Brain microvascular endothelial cell (primary cell): ENCODE data around the gene UQCC2.

ENCODE experiments used
- DNase-seq: peaks from one replicate; pipeline ENCODE4 v3.0.0-alpha.2; 2020
- H3K27ac ChIP-seq: fragments of 250-450 bp; sonication (Bioruptor Pico); 2 replicates; pipeline ENCODE4 v1.5.1; 2020; ENCODE audit warnings: mild to moderate bottlenecking, moderate library complexity
- H3K27me3 ChIP-seq: fragments of 250-450 bp; sonication (Bioruptor Pico); replicated peaks from 2 replicates; pipeline ENCODE4 v1.5.1; 2020; ENCODE audit warnings: mild to moderate bottlenecking
- H3K36me3 ChIP-seq: fragments of 250-450 bp; sonication (Bioruptor Pico); replicated peaks from 2 replicates; pipeline ENCODE4 v1.5.1; 2020; ENCODE audit warnings: mild to moderate bottlenecking
- H3K4me3 ChIP-seq: 2 replicates; pipeline ENCODE4 v1.5.1; 2011; ENCODE audit warnings: low read depth, mild to moderate bottlenecking, control low read depth, low read length, moderate library complexity
- in situ Hi-C: cut with HindIII; loops from 2 replicates; pipeline ENCODE4 v1.10.0; 2017; ENCODE audit warnings: low sequenced_read_pairs, low pct_ligation_motif_present
- TF ChIP-seq, protein P1 (sequence below): IDR thresholded peaks from 2 replicates; pipeline ENCODE4 v1.5.1; 2011; ENCODE audit warnings: low read depth, mild to moderate bottlenecking, moderate library complexity, low read length, control low read depth, inconsistent platforms; ENCODE audit errors: missing control alignments

Gene UQCC2

GRCh38 chr6:33686981-33687975 is 24.2 kb downstream of the UQCC2 start:
- in situ Hi-C loops: no loop called here
- Histone ChIP-seq H3K27me3 (no peaks in the 10 kb centered on the region), H3K36me3 (no peaks in the 10 kb centered on the region), H3K27ac (no peak overlapping the region), H3K4me3 (no peak overlapping the region)
- TF ChIP-seq, protein P1, sequence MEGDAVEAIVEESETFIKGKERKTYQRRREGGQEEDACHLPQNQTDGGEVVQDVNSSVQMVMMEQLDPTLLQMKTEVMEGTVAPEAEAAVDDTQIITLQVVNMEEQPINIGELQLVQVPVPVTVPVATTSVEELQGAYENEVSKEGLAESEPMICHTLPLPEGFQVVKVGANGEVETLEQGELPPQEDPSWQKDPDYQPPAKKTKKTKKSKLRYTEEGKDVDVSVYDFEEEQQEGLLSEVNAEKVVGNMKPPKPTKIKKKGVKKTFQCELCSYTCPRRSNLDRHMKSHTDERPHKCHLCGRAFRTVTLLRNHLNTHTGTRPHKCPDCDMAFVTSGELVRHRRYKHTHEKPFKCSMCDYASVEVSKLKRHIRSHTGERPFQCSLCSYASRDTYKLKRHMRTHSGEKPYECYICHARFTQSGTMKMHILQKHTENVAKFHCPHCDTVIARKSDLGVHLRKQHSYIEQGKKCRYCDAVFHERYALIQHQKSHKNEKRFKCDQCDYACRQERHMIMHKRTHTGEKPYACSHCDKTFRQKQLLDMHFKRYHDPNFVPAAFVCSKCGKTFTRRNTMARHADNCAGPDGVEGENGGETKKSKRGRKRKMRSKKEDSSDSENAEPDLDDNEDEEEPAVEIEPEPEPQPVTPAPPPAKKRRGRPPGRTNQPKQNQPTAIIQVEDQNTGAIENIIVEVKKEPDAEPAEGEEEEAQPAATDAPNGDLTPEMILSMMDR: no peak
- DNase-seq: no peak

DNA sequence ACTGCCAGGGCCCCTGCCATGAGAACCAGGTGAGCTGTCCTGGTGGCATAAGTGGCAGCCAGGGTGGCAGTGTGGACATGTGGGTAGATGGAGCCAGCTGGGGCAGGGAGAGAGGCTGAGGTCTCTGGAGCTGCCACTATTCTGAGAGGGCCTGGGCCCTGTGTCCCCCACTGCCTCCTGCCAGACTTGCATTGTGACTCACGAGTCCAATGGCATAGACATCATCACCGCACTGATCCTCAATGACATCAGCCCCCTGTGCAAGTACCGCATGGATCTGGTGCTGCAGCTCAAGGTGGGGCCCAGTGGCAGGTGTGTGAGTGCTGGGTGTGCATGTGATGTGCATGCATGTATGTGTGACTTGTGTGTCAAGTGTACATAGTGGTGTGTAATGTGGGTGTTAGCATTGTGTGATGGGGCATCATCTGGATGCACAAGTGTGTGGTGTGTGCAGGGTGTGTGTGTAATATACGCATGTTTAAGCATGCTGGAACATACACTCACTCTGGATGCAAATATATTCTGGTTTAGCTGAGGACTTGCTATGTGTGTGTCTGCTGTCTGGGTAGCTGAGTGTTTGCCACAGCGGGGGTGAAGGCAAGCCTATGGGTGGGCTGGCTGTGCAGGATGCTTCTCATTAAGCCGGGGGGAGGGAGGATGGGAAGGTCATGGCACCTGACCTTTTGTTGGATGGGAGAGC is 25.1 kb downstream of the UQCC2 start:
- TF ChIP-seq, protein P1: no peak
- Histone ChIP-seq H3K4me3 (no peak overlapping the region), H3K36me3 (no peaks in the 10 kb centered on the region), H3K27me3 (no peaks in the 10 kb centered on the region), H3K27ac (no peak overlapping the region)
- in situ Hi-C loops: no loop called here
- DNase-seq: no peak

DNA sequence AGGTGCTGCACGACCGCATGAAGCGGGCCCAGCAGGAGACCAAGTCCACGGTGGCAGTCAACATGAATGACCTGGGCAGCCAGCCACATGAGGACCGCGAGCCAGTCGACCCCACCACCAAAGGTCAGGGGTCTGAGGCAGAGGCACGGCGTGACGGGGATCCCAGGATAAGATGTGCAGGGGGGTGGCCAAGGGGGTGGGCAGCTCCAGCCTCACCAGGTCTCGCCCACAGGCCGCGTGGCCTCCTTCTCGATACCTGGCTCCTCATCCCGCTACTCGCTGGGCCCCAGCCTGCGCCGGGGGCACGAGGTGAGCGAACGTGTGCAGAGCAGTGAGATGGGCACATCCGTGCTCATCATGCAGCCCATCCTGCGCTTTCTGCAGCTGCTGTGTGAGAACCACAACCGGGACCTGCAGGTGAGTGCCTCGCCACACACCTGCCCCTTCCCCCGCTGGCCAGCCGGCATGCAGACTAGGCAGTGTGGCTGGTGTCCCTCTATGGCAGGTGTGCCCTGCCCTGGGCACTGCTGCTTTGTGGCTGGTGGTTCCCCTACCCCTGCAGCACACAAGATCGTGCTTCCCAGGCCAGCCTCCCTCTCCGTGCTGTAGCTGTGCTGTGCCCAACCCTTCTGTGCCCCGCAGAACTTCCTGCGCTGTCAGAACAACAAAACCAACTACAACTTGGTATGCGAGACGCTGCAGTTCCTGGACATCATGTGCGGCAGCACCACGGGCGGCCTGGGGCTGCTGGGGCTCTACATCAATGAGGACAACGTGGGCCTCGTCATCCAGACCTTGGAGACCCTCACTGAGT is 25.9 kb downstream of the UQCC2 start:
- Histone ChIP-seq H3K4me3 (no peak overlapping the region), H3K36me3 (no peaks in the 10 kb centered on the region), H3K27me3 (no peaks in the 10 kb centered on the region), H3K27ac (no peak overlapping the region)
- in situ Hi-C loops: no loop called here
- TF ChIP-seq, protein P1: no peak
- DNase-seq: no peak

GRCh38 chr6:33684983-33685382 is 26.5 kb downstream of the UQCC2 start:
- in situ Hi-C loops: no loop called here
- DNase-seq: no peak
- no peaks in the 10 kb centered on the region for H3K27me3 ChIP-seq
- no peak overlapping the region for H3K4me3 ChIP-seq
- TF ChIP-seq, protein P1: no peak
- no peak overlapping the region for H3K27ac ChIP-seq
- H3K36me3 ChIP-seq: no peaks in the 10 kb centered on the region

DNA sequence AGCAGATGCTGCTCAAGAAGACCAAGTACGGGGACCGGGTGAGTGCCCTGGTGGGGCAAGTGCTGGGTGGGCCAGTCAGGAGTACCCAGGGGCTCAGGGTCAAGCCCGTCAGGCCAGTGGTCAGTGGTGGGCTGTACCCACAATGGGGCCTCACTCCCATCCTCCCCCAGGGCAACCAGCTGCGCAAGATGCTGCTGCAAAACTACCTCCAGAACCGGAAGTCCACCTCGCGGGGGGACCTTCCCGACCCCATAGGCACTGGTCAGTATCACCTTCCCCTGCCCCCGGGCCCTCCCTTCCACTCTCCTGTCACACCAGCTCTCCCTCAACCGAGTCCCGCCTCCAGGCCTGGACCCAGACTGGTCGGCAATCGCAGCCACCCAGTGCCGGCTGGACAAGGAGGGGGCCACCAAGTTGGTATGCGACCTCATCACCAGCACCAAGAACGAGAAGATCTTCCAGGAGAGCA is 27.0 kb downstream of the UQCC2 start:
- no peaks in the 10 kb centered on the region for H3K36me3 ChIP-seq
- in situ Hi-C loops: no loop called here
- no peak for DNase-seq
- no peak overlapping the region for H3K27ac ChIP-seq
- TF ChIP-seq, protein P1: no peak
- H3K27me3 ChIP-seq: no peaks in the 10 kb centered on the region
- no peak overlapping the region for H3K4me3 ChIP-seq
